NT2/D1 (cell line): ENCODE measurements around the gene PHYKPL.

ENCODE experiments used
- SUZ12 ChIP-seq: IDR thresholded peaks from 2 replicates; pipeline ENCODE4 v1.6.1; 2011; ENCODE audit not compliant: insufficient read length, insufficient read depth; ENCODE audit errors: extremely low read depth
- YY1 ChIP-seq: IDR thresholded peaks from 2 replicates; pipeline ENCODE4 v1.6.1; 2011; ENCODE audit not compliant: insufficient read length, insufficient read depth

- TF ChIP-seq SUZ12, result no peak
- no peak for TF ChIP-seq YY1
Measured at GRCh38 chr5:178271726-178272479, 39.3 kb upstream of the PHYKPL start.
